GM19463 (cell line): ENCODE data around the gene CYP27A1.

Experiments
- ATAC-seq: cut with Tn5 transposase; IDR thresholded peaks from one replicate; pipeline ENCODE4 v1.9.1; 2021; ENCODE audit warnings: mild to moderate bottlenecking, moderate library complexity; ENCODE audit not compliant: unreplicated experiment

CYP27A1 gene

GRCh38 chr2:218857371-218858137, 75.6 kb downstream of the CYP27A1 start:
- ATAC-seq = no peak

DNA sequence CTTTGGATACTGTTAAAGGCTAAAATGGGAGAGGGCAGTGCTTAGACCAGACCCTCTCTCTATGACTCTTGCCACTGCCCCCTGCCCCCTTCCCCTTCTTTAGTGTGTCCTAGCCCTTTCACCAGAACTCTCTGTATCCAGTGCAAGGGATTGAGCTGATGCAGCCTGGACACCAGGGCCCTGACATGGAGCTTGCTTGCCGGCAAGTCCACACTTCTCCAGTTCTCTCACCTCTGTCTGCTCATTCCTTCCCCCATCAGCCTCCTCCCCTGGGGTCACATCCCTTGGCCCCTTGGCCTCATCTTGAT, 76.1 kb downstream of the CYP27A1 start:
- no peak for ATAC-seq

DNA sequence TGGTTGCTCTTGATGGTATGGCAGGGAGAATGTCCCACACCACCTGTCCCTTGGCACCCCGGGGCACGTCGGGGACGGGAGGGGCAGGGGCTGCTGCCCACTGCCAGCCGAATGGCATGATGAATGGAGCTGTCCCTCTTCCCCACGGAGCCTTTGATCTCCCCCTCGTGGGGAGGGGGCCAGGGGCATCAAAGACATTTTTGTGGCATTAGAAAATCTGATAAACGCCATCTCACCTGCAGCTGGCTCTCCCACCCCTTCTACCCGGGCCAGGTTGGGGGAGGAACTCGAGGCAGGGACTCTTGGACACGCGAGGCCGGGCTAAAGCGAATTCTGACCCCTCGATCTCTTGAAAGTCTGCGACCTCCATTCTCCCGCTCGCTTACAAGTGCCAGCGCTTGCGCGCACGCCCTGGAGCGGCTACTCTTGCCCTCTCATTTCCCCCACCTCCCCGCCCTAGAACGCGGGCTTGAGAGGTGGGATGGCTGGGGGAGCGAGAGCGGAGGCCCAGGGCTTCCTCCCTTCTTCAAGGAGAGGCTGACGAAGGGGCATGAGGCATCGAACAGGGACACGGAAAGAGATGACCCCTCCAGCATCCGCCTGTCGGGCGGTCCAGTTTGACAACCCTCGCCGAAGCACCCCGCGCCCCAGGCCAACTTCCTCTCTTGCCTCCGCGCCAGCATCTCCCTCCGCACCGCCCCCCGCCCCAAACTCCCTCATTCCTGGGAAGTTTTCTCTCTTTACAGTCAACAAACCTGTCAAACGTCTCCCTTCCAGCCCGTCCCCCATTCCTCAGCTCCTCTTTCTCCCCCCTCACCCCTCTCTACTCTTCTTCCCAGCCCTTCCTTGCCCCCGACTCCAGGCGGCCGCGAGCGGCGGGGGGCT, 77.0 kb downstream of the CYP27A1 start:
- ATAC-seq = no peak

GRCh38 chr2:218859556-218859987, 77.6 kb downstream of the CYP27A1 start, which contains the start of gene WNT6:
WNT6 (plus strand) TSS chr2:218859805; CDS start chr2:218860038, 233 bp downstream.
- ATAC-seq = no peak

GRCh38 chr2:218859988-218860831, 78.3 kb downstream of the CYP27A1 start:
- ATAC-seq = no peak

- ATAC-seq = no peak
These were observed 79.0 kb downstream of the CYP27A1 start for GRCh38 chr2:218860950-218861381.

DNA sequence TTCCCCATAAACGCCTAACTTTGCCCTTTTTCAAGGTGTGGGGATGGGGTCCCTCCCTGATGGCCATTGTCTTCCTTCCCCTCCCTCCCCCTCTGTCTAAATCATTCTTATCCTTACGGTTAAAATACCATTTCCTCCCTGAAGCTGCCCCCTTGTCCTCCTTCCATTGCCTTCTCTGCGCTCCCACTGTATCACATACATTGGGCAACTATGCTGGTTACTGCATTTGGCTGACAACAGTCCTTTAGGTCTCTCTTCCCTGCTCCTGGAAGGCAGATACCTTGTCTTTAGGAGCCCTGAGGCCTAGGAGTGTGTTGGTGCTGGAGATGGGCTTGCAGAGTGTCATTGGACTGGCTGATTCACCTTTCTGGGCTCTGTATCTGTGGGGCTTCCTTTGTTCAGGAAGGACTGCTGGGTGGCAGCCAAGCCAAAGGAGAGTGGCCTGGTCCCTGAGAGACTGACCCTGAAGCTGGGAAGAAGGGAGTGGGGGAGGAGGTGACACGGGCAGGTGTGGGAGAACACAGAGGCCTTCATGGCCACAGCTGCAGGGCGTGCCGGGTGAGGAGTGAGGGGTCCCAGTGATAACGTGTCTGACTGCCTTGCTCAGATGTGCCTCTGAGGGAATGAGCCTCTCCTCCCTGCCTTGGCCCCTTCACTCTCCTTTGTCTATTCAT, 79.8 kb downstream of the CYP27A1 start:
- no peak for ATAC-seq

DNA sequence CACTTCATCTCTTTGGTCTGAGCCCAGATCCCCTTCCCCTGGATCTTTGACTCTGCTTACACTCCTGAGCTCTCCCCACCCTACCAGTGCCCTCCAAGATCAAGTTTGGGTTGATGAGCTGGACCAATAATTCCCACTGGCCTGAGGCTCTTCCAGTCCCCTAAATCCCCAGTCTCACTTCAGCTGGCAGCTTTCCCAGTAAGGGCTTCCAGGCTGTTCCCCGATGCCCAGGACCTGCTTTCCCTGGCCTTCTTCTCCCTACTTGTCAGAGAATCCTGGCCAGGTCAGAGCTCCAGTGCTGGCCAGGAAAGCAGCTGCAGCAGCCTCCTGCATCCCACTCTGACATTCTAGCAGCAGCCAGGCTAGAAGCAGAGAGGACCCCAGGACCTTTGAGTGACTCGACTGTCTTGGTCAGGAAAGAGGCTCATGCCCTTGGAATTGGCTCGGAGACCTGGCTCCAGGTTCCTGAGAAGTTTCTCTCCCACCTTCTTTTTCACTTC, 81.1 kb downstream of the CYP27A1 start:
- no peak for ATAC-seq
